Measurements from ENCODE around the gene DOCK4.

The DOCK4 gene

DNA sequence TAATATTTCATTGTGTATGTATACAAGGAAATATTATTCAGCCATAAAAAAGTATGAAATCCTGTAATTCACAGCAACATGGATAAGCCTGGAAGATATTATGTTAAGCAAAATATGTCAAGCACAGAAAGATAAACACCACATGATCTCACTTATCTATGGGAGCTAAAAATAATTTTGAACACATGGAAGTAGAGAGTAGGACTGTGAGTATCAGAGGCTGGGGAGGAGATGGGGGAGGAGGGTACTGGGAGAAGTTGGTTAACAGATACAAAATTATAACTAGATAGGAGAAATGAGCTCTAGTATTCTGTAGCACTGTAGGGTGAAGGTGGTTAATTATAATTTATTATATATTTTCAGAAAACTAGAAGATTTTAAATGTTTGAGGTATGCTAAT is 132.7 kb downstream of the DOCK4 start:
- no peak for DNase-seq

GRCh38 chr7:112072541-112073245 is 133.5 kb downstream of the DOCK4 start:
- DNase-seq: no peak

DNA sequence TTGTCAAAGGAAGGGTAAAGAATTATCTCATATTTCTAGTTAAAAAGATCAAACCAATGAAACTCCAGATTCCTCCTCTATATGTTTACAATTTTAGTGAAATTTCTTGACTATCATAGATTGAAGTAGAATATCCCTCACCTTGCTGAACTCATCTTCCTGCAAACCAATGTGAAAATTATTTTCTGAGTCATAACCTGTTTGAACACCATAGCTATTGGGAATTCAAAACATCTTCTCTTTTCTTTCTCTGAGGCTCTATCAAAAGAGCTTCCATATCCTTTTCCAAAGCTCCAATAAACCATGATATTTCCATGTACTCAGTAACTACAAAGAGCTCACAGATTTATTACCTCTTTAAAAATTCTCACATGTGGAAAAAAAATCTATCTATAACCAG is 134.3 kb downstream of the DOCK4 start:
- no peak for DNase-seq

DNA sequence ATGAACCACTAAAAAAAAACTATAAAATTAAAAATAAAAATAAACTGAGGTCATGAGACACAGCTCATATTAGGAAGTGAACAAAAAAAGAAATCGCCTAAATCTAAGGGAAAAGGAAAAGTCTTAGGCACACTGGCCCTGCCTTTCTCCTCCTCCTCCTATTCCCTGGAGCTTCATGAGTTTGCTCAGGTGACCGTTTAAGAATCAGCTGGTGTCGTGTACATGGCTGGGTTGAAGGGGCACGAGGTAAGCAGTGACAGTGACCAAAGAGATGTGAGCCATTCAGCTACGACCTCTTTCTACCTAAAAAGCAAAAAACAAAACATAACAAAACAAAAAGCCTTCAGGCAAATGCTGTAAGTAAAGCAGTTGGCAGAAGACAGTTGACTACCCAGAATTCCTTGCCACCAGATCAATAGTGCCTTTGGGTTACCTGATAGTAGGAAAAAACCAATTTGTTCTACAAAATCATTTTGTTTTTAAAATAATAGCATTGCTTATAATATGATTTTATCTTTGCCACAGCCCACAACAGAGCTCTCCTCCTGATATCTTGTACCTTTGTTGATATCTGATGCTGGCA is 135.4 kb downstream of the DOCK4 start:
- no peak for DNase-seq

DNA sequence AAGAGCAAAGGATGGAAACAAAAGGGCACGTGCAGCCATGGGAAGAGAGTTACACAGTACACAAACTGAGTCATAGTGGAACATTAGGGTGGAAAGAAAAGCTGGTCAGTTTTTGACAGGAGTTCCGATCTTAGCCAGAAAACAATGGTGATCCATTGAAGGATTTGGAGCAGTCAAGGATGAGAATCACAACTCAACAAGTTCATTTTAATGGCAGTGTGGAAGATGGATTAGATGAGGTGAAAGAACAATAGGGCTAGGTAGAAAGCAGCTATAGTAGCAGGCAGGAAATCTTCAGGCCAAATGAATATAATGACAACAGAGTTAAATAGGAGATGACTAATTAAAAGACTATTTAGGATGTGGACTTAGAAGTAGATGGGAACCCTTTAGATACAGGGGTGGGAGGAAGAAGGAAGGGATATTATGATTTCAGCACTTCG is 136.3 kb downstream of the DOCK4 start:
- DNase-seq: no peak

DNA sequence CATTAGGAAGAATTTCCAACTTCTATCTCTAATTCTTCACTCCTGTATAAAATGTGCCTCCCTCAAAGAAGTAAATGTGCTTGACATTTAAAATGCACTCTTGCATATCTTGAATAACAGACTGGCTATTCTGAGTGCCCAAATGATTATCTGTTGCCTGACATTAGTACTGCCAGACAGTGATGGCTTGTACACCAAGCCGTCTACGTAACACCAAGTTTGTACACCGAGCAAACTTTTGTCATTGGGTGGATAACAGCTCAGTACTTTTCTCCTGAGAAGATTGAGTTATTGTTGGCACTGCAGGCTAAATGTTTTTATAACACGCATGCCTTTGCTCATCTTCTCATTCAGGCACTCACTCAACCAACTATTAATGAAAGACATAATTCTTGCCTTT is 137.2 kb downstream of the DOCK4 start:
- no peak for DNase-seq

DNA sequence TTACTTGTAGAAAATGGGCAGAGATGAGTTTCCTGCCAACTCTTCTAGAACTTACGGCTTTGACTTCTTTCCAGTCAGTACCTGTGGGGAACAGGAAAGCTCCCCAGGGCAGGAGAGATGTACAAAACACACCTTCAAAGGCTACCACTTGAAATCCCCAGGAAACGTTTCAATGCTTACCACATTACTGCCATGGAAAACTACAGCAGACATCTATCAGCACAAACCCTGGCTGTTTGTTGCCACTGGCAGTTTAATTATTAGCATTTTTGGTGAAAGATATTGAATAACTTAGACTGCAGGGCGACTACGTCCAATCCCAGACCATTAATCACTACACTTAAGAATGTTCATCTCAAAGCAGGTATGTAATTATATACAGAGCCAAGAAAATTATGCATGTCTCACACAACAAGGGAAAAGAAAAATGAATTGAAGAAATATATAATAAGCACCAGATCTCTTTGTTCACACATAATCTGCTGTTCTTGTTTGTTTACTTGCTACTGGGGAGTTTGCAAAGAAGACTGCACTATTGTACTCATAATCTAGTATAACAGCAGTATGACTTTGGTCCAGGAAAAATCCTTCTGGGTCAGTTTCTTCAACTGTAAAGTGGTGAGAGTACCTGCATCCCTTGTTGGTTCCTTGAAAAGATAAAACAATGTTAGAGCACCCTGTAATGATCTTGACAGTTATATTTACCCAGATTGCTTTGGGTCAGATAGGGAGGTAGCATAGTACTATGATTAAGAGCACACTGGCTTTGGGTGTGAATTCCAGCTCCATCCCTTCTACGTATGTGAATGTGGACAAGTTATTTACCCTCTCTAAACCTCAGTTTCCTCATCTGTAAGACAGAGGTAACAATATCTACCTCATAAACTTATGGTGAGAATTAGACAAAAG is 138.3 kb downstream of the DOCK4 start:
- DNase-seq: no peak

DNA sequence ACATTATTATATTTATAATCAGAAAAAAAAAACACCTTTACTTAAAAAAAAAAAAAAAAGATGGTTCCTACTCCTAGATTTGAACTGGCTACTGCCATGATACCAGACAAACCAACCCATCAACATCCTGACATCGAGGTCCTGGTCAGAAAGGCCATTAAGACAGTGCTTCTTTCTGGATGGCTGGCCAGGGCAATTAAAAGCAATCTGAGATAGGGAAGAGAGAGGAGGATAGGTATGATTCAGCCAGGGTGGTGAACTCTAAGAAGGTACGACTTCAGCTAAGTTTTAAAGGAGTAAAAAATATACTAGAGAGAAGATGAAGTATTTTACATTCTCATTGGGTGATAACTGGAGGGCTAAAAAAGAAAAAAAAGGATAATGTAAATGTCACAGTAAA is 139.0 kb downstream of the DOCK4 start:
- no peak for DNase-seq

DNA sequence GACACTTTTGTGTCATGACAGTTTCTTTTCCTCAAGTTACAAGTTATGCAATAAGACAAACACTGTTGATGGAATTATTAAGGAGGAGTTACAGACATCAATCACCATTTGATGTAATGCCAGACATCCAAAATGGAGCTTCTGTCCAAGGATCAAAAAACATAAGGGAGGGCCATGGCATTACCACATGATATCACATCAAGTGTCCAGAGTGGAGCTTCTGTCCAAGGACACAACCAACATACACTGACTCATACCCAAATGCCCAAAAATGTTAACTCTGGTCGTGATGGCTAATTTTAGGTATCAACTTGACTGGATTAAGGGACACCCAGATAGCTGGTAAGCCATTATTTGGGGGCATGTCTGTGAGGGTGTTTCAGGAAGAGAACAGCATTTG is 140.4 kb downstream of the DOCK4 start:
- DNase-seq: no peak

DNA sequence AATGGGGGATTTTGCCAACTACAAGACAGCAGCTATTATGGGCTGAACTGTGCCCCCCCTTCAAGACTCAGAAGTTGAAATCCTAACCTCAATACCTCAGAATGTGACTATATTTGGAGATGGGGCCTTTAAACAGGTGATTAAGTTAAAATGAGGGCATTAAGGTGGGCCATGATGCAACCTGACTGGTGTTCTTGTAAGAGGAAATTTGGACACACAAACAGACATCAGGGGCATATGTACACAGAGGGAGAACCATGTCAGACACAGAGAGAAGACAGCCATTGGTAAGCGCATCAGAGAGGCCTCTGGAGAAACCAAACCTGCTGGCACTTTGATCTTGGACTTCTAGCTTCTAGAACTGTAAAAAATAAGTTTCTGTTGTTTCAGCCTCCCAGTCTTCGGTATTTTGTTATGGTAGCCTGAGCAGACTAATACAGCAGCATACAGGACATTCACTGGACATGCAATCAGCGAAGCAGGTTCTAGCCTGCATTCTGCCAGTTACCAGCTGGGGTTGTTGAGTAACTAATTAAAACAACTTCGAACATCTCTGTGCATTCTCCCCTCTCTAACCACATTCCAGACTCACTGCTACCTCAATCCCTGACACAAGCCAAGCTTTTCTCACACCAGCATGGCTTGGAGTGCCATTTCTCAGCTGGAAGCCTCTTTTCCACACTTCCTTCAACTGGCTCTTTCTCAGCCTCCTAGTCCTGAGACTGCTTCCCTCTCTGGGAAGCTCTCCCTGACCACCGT is 141.4 kb downstream of the DOCK4 start:
- no peak for DNase-seq

GRCh38 chr7:112063974-112064373 is 142.2 kb downstream of the DOCK4 start:
- DNase-seq: no peak

DNA sequence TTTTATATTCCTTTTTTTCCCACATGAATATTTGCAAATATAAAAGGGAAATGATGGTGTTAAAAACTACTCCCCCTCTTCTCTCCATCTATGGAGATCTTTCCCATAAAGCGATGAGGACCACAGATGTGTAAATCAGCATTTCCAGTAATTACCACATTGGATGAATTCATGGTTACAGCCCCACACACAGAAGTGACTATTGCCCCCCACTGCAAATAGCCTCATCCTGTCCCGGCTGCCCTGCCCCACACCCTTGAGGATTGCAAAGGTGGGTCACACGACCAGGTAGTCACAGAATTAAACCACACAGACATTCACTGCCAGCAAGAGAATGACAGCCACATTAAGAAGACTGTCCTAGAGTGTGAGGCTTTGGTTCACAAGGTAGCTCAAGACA is 145.1 kb downstream of the DOCK4 start:
- DNase-seq: no peak

GRCh38 chr7:112060625-112061024 is 145.6 kb downstream of the DOCK4 start:
- DNase-seq: no peak

DNA sequence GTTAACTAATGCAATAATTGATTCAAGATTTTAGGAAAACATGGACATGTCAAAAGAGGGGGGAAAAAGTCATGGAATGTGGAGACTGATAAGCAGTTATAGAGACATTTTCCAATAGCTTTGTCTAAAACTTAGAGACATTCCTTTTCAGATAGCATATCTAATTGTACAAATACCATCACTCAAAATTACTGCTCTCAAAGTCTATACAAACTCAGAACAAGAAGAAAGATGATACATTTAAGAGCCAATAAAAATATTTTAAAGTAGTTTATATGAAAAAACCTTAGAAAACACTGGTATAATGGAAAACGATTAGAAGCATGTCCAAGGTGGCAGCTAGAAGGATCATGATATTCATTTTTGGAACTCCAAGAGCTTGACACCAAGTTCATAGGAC is 146.5 kb downstream of the DOCK4 start:
- DNase-seq: no peak

- DNase-seq: no peak
Observed at GRCh38 chr7:112058686-112059085, 147.5 kb downstream of the DOCK4 start.

GRCh38 chr7:112056409-112056808 is 149.8 kb downstream of the DOCK4 start:
- DNase-seq: no peak

GRCh38 chr7:112053737-112054069 is 152.5 kb downstream of the DOCK4 start:
- no peak for DNase-seq

- no peak for DNase-seq
Observed at GRCh38 chr7:112052993-112053736, 153.0 kb downstream of the DOCK4 start.

- no peak for DNase-seq
Observed at GRCh38 chr7:112052498-112052897, 153.7 kb downstream of the DOCK4 start.

- no peak for DNase-seq
Observed at GRCh38 chr7:112050250-112050881, 155.8 kb downstream of the DOCK4 start.

GRCh38 chr7:112049555-112050249 is 156.5 kb downstream of the DOCK4 start:
- DNase-seq: no peak

Data from stimulated activated CD4-positive, alpha-beta T cell treated with anti-CD3 and anti-CD28 coated beads, Interleukin-2, amount 100 ng/mL, for 24 hours (primary cell).